Fibroblast of skin of left biceps (primary cell): ENCODE measurements around the gene RASD2.

Experiments used
- DNase-seq, 2 experiments: peaks; one replicate each; pipeline ENCODE4 v3.0.0-alpha.2; 2013; ENCODE audit warnings: low read depth in 2 of 2

Gene RASD2

GRCh38 chr22:35518811-35519210 lies 21.8 kb upstream of the RASD2 start:
- DNase-seq: no peak

DNA sequence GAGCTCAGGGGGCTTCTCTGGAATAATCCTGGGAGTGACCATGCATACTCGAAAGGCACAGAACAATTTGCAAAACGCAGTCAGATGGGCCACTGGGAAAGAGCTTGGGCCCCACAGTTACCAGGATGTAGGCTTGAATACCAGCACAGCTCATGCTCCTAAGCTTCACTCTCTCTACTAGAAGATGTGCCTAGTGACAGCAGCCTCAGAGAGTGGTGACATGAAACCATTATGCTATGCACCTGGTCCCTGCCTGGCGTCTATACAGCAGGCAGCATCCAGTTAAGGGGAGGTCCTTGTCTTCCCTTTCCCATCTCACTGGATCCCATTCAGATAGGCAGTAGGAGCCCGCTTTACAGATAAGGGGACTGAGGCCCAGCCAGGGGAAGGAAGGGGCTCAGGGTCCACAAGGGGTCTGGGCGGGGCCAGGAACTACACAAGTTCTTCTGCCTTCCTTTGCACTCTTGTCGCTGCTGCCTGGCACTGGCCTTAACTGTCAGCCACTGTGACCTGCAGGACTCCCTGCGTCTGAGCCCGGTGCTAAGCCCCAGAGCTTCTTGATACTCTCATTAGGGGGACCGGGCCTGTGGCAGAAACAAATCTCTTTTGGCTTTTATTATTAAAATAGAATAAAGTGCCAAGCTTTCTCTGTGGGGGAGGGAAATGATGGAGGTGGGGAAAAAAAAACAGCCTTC lies 21.2 kb upstream of the RASD2 start:
- DNase-seq: no peak

DNA sequence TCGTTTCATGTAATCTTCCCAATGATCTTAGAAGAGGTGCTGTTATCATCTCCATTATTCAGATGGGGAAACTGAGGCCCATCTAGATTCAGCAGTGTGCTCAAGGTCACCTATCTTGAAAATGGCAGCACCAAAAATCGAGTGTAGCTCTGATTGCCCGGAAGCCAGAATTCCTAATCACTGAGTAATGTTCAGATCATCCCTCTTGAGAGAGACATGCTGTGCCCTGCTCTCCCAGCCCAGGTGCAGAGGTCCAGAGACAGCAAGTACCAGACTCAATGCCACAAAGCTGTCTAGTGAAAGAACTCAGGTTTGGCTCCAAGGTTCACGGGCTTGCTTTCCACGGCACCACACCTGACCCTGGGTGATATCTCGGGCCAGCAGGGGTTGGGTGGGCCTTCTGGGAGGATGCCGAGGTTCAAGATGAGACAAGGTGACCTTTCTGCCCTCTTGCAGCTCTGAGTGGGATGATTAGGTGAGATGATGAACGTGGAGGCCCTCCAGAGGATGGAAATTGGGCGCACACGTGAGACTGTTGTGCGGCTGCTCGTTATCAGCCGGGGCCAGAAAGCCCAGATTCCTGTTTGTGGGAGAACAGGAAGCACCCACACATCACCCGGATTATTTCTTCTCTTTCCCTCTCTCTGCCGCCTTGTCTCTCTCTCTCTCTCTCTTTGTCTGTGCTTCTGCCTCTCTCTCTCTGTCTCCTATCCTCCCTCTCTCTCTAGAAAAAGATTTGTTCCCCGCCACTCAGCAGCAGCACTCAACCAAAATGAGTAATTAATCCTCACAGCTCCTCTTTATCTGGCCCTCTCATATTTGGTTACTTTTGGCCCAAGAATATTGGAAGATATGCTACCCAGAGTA lies 19.0 kb upstream of the RASD2 start:
- DNase-seq: no peak

GRCh38 chr22:35522225-35523149 lies 18.1 kb upstream of the RASD2 start:
- no peak for DNase-seq

DNA sequence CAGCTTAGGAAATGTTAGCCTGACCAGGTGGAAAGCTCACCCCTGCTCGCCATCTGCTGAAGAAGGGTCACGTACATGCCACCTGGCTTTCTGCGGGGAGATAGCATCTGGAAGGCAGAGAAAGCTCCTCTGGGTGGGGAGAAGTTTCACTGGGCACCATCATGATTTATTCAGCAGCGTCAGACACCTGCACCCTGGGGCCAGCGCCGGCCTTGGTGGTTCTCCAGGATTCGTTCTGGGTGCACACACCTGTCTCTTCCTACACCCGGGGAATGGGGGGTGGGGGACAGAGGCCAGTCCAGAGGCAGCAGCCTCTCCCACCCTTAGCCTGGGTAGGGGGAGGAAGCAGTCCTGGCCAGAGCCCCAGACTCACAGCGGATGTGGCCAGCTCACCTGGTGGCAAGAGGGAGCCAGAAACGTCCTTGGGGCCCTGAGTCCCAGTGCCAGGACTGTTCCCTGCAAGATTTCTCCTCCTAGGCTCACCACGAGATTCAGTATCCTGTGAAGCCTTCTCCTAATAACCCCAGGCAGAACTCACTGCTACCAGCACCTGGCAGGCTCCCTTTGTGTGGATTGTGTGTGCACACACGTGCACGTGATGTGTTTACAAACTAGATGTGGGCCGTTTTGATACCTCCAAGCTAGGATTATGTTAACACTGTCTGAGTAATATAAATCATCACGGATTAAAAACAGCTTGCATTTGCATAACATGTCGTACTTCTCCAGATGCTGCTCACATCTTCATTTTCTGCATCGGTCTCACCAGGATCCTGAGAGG lies 17.3 kb upstream of the RASD2 start:
- no peak for DNase-seq

DNA sequence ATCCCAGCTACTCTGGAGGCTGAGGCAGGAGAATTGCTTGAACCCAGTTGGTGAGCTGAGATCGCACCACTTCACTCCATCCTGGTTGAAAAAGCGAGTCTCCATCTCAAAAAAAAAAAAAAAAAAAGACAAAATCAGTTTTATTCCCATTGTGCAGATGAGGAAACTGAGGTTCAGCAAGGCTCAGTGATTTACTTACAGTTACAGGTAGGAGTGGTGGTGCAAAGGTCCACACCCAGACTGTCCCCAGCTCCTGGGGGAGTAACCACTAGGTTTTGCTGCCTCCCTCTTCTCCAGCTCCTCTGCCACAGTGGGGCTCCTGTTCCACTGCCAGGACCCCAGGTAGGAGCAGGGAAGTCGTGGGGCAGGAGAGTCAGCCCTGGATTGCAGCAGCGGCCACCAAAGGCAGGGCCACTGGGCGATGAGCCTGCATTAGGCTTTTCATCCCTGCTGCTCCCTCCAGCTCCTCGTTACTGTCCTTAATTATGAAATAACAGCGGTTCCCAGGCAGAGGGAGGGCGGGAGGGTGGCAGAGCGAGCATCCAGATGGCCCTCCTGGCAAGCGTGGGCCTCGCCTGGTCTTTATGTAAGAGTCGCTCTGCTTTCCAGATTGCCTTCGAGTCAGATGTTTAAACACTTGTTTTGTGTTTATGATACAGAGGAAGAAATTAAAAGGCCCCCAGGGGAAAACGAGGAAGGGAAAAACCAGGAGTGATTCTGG lies 15.5 kb upstream of the RASD2 start:
- no peak for DNase-seq

DNA sequence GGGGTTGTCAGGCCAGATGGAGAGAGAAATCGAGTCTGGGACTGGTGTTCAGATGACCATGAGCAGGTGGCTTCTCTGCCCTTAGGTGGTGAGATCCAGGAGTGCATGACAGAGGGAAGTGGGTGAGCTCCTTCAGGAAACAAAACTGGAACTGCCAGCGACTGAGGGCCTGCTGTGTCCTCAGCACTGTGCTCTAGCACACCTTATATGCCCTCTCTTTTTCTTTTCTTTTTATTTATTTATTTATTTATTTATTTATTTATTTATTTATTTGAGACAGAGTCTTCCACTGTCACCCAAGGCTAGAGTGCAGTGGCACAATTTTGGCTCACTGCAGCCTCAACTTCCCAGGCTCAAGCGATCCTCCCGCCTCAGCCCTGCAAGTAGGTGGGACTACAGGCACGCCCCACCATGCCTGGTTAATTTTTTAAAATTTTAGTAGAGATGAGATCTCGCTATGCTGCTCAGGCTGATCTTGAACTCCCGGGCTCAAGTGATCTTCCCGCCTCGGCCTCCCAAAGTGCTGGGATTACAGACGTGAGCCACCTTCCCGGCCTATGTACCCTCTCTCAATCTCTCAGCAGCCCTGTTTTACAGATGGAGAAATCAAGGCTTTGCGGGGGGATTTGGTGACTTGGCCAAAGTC lies 14.8 kb upstream of the RASD2 start:
- DNase-seq: no peak

GRCh38 chr22:35526333-35526979 lies 14.2 kb upstream of the RASD2 start:
- no peak for DNase-seq

- DNase-seq: no peak
Measured at GRCh38 chr22:35528927-35529326, 11.7 kb upstream of the RASD2 start.

DNA sequence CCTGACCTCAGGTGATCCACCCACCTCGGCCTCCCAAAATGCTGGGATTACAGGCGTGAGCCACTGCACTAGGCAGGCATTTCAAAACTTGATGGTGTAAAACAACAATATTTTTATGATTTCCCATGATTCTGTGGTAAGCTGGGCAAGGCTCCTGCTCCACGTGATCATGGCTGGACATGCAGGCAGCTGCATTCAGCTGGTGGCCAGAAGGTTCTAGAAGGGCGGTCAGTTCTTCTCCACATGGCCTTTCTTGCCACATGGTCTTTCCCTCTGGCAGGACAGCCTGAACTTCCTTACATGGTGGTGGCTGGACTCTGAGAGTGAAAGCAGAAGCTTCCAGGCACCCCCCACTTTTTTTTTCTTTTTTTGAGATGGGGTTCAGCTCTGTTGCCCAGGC lies 9.9 kb upstream of the RASD2 start:
- DNase-seq: no peak

DNA sequence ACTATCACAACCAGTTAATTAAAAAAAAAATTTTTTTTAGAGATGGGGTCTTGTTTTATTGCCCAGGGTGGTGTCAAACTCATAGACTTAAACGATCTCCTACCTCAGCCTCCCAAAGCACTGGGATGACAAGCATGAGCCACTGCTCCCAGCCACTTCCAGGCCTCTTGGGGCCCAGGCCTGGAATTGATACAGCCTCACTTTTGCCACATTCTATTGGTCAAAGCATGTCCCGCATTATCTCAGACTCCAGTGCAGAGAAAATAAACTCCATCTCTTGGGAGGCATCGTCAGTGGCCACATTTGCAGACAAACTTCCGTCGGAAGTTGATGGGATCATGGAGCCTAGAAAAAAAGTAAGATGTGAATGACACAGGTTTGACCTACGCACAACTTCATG lies 9.4 kb upstream of the RASD2 start:
- no peak for DNase-seq

GRCh38 chr22:35531676-35532075 lies 9.0 kb upstream of the RASD2 start:
- DNase-seq: no peak

DNA sequence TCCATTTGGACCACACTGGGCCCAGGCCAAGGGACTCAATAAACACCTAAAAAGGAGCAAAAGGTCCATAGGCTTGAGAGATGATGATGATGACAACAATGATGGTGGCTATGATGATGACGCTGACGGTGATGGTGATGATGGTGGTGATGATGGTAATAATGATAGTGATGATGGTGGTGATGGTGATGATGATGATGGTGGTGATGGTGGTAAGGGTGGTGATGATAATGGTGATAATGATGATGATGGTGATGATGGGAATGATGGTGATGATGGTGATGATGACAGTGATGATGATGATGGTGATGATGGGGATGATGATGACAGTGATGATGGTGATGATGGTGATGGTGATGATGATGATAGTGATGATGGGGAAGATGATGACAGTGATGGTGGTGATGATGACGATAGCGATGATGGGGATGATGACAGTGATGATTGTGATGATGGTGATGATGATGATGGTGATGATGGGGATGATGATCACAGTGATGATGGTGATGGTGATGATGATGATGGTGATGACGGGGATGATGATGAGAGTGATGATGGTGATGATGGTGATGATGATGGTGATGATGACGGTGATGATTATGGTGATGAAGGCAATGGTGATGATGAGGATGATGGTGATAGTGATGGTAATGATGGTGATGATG lies 7.1 kb upstream of the RASD2 start:
- DNase-seq: no peak

- DNase-seq: no peak
Measured at GRCh38 chr22:35534091-35534490, 6.5 kb upstream of the RASD2 start.

- no peak for DNase-seq
Measured at GRCh38 chr22:35537232-35537631, 3.4 kb upstream of the RASD2 start.

DNA sequence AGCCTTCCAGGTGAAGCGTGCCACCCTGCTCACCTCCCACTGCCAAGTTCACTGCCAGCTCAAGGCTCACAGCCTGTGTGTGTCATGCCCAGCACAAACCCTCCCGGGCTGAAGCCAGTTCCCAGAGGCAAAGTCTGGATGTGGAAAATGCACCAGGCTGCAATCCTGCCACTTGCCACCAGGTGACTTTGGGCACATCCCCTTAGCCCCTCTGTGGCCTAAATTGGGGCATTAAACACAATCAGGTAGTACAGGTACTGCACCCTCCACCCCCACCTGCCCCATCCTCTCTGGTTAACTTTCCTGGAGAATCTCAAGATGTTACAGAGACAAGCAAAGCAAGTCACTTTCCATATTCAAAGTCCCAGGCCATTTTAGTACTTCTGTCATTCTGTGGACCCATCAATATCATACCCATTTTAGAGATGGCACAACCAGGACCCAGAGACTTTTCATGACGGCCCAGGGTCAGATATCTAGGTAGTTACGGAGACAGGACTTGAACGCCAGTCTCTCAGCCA lies 1.8 kb upstream of the RASD2 start:
- no peak for DNase-seq

DNA sequence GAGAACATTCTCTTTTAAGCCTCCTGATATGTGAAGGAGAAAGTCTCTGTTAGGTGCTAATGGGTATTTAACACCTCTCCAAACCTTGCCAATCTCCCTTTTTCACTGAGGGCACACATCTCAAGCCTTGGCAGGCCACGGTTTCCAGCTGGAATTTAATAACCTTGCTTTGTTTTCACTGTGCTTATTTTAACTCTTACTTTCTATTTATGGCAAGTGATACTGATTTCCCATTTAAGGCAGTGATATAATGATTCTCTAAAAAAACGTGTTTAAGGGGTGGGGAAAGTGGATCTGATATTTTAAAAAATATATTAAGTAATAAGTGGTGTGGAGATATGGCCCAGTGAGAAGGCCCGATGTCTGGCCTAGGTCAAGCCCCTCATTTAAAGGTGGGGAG lies 1.1 kb upstream of the RASD2 start:
- DNase-seq: no peak

DNA sequence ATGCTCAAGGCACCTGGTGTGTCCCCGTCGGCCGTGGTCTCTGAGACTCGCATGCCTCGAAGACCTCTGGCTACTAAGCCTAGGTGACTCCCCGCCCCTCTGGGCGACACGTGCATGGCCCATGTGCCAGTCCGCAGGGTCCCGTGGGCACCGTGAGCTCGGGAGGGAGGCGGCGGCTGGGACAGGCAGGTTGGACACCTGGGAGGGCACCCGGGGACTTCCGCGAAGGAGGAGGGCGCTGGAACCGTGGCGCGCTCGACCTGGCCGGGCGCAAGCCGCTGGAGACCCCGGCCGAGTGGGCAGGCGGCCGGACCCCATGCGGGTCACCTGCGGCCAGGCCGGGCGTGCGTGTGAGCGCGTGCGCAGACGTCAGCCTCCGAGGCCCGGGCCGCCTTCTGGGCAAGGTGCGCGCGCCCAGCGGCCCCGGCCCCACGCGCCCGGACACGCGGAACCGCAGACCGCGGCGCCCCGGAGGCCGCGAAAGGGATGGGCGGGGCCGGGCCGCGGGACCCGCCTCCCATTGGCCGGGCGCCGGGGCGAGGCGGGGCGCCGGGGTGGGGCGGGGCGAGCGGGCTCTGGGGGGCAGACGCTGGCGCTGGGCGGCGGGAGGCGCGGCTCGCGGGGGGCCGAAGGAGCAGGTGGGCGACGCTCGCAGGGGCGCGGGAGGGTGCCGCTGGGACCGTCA lies 579 bp upstream of the RASD2 start:
- no peak for DNase-seq
